A673 (cell line): ENCODE measurements around the gene PAXX. TPM values are rescaled to one million over a fixed set of nuclear protein-coding genes. Genes with fewer than 3 reads are reported as not detected.

ENCODE experiments used
- BruUV-seq: library from RNA; stranded (reverse); fragments of 400-500 nt; replicated peaks from 2 replicates; lab custom pipeline; 2021; lab: Mats Ljungman, UMichigan
- CTCF ChIA-PET: fragments of 300-600 bp; sonication (Branson Sonifier 250); formaldehyde crosslinking; loops from one replicate; lab custom pipeline; 2022; ENCODE audit warnings: antibody characterized with exemption; lab: Charles Lee
- POLR2A ChIA-PET: fragments of 300-600 bp; sonication (Branson Sonifier 250); formaldehyde crosslinking; loops from one replicate; lab custom pipeline; 2022; ENCODE audit warnings: antibody characterized with exemption; ENCODE audit not compliant: low non-redundant PET; lab: Charles Lee
- DNase-seq: peaks from one replicate; pipeline ENCODE4 v3.0.0-alpha.2; 2015; ENCODE audit warnings: low spot score
- H3K27ac ChIP-seq: fragments of 200-600 bp; sonication (generic); 2 replicates; pipeline ENCODE4 v1.5.1; 2016; ENCODE audit warnings: mixed run types, low read depth, mild to moderate bottlenecking, mixed read lengths, antibody characterized with exemption, low read length; ENCODE audit not compliant: poor library complexity, severe bottlenecking
- H3K27me3 ChIP-seq: fragments of 200-600 bp; sonication (generic); replicated peaks from 2 replicates; pipeline ENCODE4 v1.6.1; 2017; ENCODE audit warnings: mixed run types, low read depth, mild to moderate bottlenecking, mixed read lengths, antibody characterized with exemption, low read length; ENCODE audit not compliant: insufficient read depth, poor library complexity
- H3K36me3 ChIP-seq: fragments of 200-600 bp; sonication (generic); 2 replicates; pipeline ENCODE4 v1.6.1; 2016; ENCODE audit warnings: mixed run types, mild to moderate bottlenecking, mixed read lengths, antibody characterized with exemption, low read length; ENCODE audit not compliant: insufficient read depth, poor library complexity, severe bottlenecking
- H3K4me1 ChIP-seq: fragments of 200-600 bp; sonication (generic); 2 replicates; pipeline ENCODE4 v1.6.1; 2017; ENCODE audit warnings: mixed run types, mild to moderate bottlenecking, mixed read lengths, antibody characterized with exemption, low read length; ENCODE audit not compliant: insufficient read depth, poor library complexity, severe bottlenecking
- H3K4me3 ChIP-seq: fragments of 200-600 bp; sonication (generic); 2 replicates; pipeline ENCODE4 v1.5.1; 2016; ENCODE audit warnings: low read depth, mixed run types, mild to moderate bottlenecking, mixed read lengths, low read length; ENCODE audit not compliant: poor library complexity, severe bottlenecking
- H3K9me3 ChIP-seq: fragments of 200-600 bp; sonication (generic); 2 replicates; pipeline ENCODE4 v1.6.1; 2016; ENCODE audit warnings: mixed run types, low read depth, mild to moderate bottlenecking, mixed read lengths, antibody characterized with exemption, low read length; ENCODE audit not compliant: poor library complexity, severe bottlenecking
- CTCF ChIP-seq: fragments of 300-800, 200-600 bp; sonication (generic); conservative IDR thresholded peaks from 2 replicates; pipeline ENCODE4 v1.5.1; 2017; ENCODE audit warnings: low read depth, mild to moderate bottlenecking, antibody characterized with exemption, low read length, moderate library complexity, mixed read lengths
- EZH2 ChIP-seq: fragments of 200-600 bp; sonication (generic); IDR thresholded peaks from 2 replicates; pipeline ENCODE4 v1.6.1; 2017; ENCODE audit warnings: borderline replicate concordance, low read depth, mild to moderate bottlenecking, mixed read lengths, antibody characterized with exemption, low read length; ENCODE audit not compliant: poor library complexity, severe bottlenecking
- intact Hi-C: fragments of 100-400 bp; cut with micrococcal nuclease; formaldehyde crosslinking; loops from one replicate; pipeline ENCODE4 v1.10.0; 2022; ENCODE audit not compliant: unreplicated experiment
- total RNA-seq: library from RNA; stranded (reverse); gene quantifications from 2 replicates; pipeline ENCODE4 v1.2.3, GENCODE V29; 2021

The PAXX gene
- total RNA-seq, 1 experiment from 2014 or later: 91.5 TPM

- H3K4me1 ChIP-seq: peaks cover 13% of the 10 kb centered on the region
- CTCF ChIA-PET: interaction anchor here (0.6 to 1.9 kb wide), 10 partner anchors 9 to 249 kb away, joined by 3 to 17 read pairs (median 3); partner anchors contain the start of genes NPDC1 and TMEM141
- no peak overlapping the region for H3K27ac ChIP-seq
- BruUV-seq: no TSS peak
- POLR2A ChIA-PET: no interaction called here
- DNase-seq: no peak
- no peaks in the 10 kb centered on the region for H3K9me3 ChIP-seq
- intact Hi-C loops: loop anchor here (1.0 kb wide), 1 partner anchor 249 kb away; no protein-coding TSS in a partner anchor
- H3K27me3 ChIP-seq: no peaks in the 10 kb centered on the region
- peaks cover 16% of the 10 kb centered on the region for H3K36me3 ChIP-seq
- no peak overlapping the region for H3K4me3 ChIP-seq
- TF ChIP-seq EZH2 (no peak), CTCF (no peak)
Observed at GRCh38 chr9:137035937-137036336, 43.7 kb downstream of the PAXX start.

- DNase-seq: no peak
- no TSS peak for BruUV-seq
- Histone ChIP-seq H3K4me1 (peaks cover 22% of the 10 kb centered on the region), H3K9me3 (no peaks in the 10 kb centered on the region), H3K27ac (no peak overlapping the region), H3K4me3 (no peak overlapping the region), H3K36me3 (peaks cover 19% of the 10 kb centered on the region), H3K27me3 (no peaks in the 10 kb centered on the region)
- CTCF ChIA-PET: interaction anchor here (0.6 kb wide), 1 partner anchor 188 kb away, joined by 4 read pairs; no protein-coding TSS in a partner anchor
- TF ChIP-seq EZH2 (no peak), CTCF (no peak)
- intact Hi-C loops: no loop called here
- POLR2A ChIA-PET: no interaction called here
Observed at GRCh38 chr9:137037035-137037434, 44.8 kb downstream of the PAXX start.

GRCh38 chr9:137037483-137037882 is 45.3 kb downstream of the PAXX start:
- Histone ChIP-seq H3K36me3 (peaks cover 19% of the 10 kb centered on the region), H3K27me3 (no peaks in the 10 kb centered on the region), H3K4me3 (no peak overlapping the region), H3K4me1 (peaks cover 22% of the 10 kb centered on the region), H3K27ac (no peak overlapping the region), H3K9me3 (no peaks in the 10 kb centered on the region)
- DNase-seq: no peak
- intact Hi-C loops: no loop called here
- BruUV-seq: no TSS peak
- ChIA-PET POLR2A (no interaction called here), CTCF (interaction anchor here (0.6 kb wide), 1 partner anchor 188 kb away, joined by 4 read pairs; no protein-coding TSS in a partner anchor)
- TF ChIP-seq CTCF: no peak
- TF ChIP-seq EZH2: no peak
